HCT116 (cell line): Measurements from ENCODE around the gene C11orf21. TPM values are rescaled to one million over a fixed set of nuclear protein-coding genes. Genes with fewer than 3 reads are reported as not detected.

ENCODE experiments used
- ATAC-seq: fragments of 200-7000 bp; cut with Tn5 transposase; 2 replicates; pipeline ENCODE4 v1.9.1; 2020; ENCODE audit warnings: mild to moderate bottlenecking, moderate library complexity
- BruUV-seq: library from RNA; stranded (reverse); fragments of 400-500 nt; replicated peaks from 2 replicates; lab custom pipeline; 2021; lab: Mats Ljungman, UMichigan
- CTCF ChIA-PET: fragments of 300-600 bp; sonication (Branson Sonifier 250); formaldehyde crosslinking; loops from one replicate; lab custom pipeline; 2021; ENCODE audit warnings: antibody characterized with exemption; lab: Charles Lee
- POLR2A ChIA-PET: fragments of 300-600, 350-600 bp; sonication (Branson Sonifier 250); formaldehyde crosslinking; loops from one replicate; lab custom pipeline; 2021; ENCODE audit warnings: antibody characterized with exemption; lab: Charles Lee
- RAD21 ChIA-PET, 2 experiments: fragments of 300-600 bp; sonication (Branson Sonifier 250); formaldehyde crosslinking; loops; one replicate each; lab custom pipeline; 2023; ENCODE audit warnings: low total read pairs in 2 of 2; ENCODE audit not compliant: uncharacterized antibody in 2 of 2, unreplicated experiment in 2 of 2, low non-redundant PET in 1 of 2; lab: Charles Lee
- DNase-seq: peaks from one replicate; pipeline ENCODE4 v3.0.0-alpha.2; 2010; ENCODE audit warnings: low read depth, low spot score
- H2AFZ ChIP-seq: fragments of 200-600 bp; shearing (Covaris generic), sonication (generic); 2 replicates; pipeline ENCODE4 v1.6.1; 2017; ENCODE audit warnings: low read depth, mixed run types, mixed read lengths, antibody characterized with exemption, low read length; ENCODE audit not compliant: poor library complexity, severe bottlenecking
- H3K27ac ChIP-seq: 2 replicates; pipeline ENCODE4 v1.5.1; 2012; ENCODE audit warnings: low read depth, low read length
- H3K27me3 ChIP-seq: fragments of 200-600 bp; sonication (generic); 2 replicates; pipeline ENCODE4 v1.6.1; 2016; ENCODE audit warnings: mixed run types, low read length, mixed read lengths; ENCODE audit not compliant: insufficient read depth
- H3K36me3 ChIP-seq, 2 experiments: fragments of 200-500 bp in 1 of 2; fragments of 200-600 bp in 1 of 2; sonication (Bioruptor generic) in 1 of 2; sonication (generic) in 1 of 2; 2 replicates each; pipeline versions ENCODE4 v1.5.1 to v1.6.1; 2014 to 2016; ENCODE audit warnings: low read length in 2 of 2, inconsistent platforms in 1 of 2, mixed read lengths in 1 of 2, mixed run types in 1 of 2; ENCODE audit not compliant: insufficient read depth in 2 of 2, control insufficient read depth in 1 of 2
- H3K4me1 ChIP-seq, 2 experiments: fragments of 200-600 bp in 1 of 2; sonication (generic) in 1 of 2; 2 replicates each; pipeline versions ENCODE4 v1.5.1 to v1.6.1; 2012 to 2017; ENCODE audit warnings: low read length in 2 of 2, inconsistent platforms in 1 of 2, mild to moderate bottlenecking in 1 of 2, mixed read lengths in 1 of 2, mixed run types in 1 of 2, moderate library complexity in 1 of 2; ENCODE audit not compliant: insufficient read depth in 2 of 2, control insufficient read depth in 1 of 2
- H3K4me2 ChIP-seq: fragments of 200-600 bp; sonication (generic); 2 replicates; pipeline ENCODE4 v1.6.1; 2017; ENCODE audit warnings: mixed run types, low read length, mixed read lengths
- H3K4me3 ChIP-seq, 2 experiments: fragments of 200-600 bp in 1 of 2; sonication (generic) in 1 of 2; replicated peaks in 1 of 2; 2 replicates each; pipeline ENCODE4 v1.5.1; 2011 to 2016; ENCODE audit warnings: low read length in 2 of 2, control low read depth in 1 of 2, low read depth in 1 of 2, mild to moderate bottlenecking in 1 of 2, mixed read lengths in 1 of 2, mixed run types in 1 of 2
- H3K79me2 ChIP-seq: fragments of 200-600 bp; sonication (generic); 2 replicates; pipeline ENCODE4 v1.6.1; 2017; ENCODE audit warnings: mild to moderate bottlenecking, mixed run types, low read length, moderate library complexity, mixed read lengths; ENCODE audit not compliant: insufficient read depth
- H3K9ac ChIP-seq: fragments of 200-600 bp; sonication (generic); 2 replicates; pipeline ENCODE4 v1.6.1; 2016; ENCODE audit warnings: low read length, mixed read lengths
- H3K9me2 ChIP-seq: fragments of 200-600 bp; sonication (generic), shearing (Covaris generic); 2 replicates; pipeline ENCODE4 v1.6.1; 2017; ENCODE audit warnings: mixed run types, mild to moderate bottlenecking, moderate library complexity; ENCODE audit not compliant: insufficient read depth
- H3K9me3 ChIP-seq, 2 experiments: fragments of 200-500 bp in 1 of 2; fragments of 200-600 bp in 1 of 2; sonication (Bioruptor generic) in 1 of 2; sonication (generic) in 1 of 2; 2 replicates each; pipeline ENCODE4 v1.6.1; 2014 to 2017; ENCODE audit warnings: low read length in 2 of 2, mixed read lengths in 2 of 2, inconsistent platforms in 1 of 2, low read depth in 1 of 2, mild to moderate bottlenecking in 1 of 2, mixed run types in 1 of 2, moderate library complexity in 1 of 2; ENCODE audit not compliant: control insufficient read depth in 1 of 2, insufficient read depth in 1 of 2
- H4K20me1 ChIP-seq: fragments of 200-600 bp; sonication (generic), shearing (Covaris generic); 2 replicates; pipeline ENCODE4 v1.6.1; 2017; ENCODE audit warnings: mixed run types, mild to moderate bottlenecking, moderate library complexity; ENCODE audit not compliant: insufficient read depth
- POLR2A ChIP-seq: IDR thresholded peaks from 2 replicates; pipeline ENCODE4 v1.7.0; 2011; ENCODE audit warnings: borderline replicate concordance; ENCODE audit not compliant: insufficient read depth, insufficient read length; ENCODE audit errors: extremely low read depth
- POLR2AphosphoS5 ChIP-seq: IDR thresholded peaks from 2 replicates; pipeline ENCODE4 v1.6.1; 2011; ENCODE audit warnings: mild to moderate bottlenecking, low read depth, low read length, moderate library complexity
- TCF7L2 ChIP-seq: IDR thresholded peaks from 2 replicates; pipeline ENCODE4 v1.7.0; 2011; ENCODE audit warnings: borderline replicate concordance, inconsistent platforms; ENCODE audit not compliant: insufficient read depth, insufficient read length; ENCODE audit errors: extremely low read depth
- intact Hi-C: fragments of 100-400 bp; cut with micrococcal nuclease; formaldehyde crosslinking; loops from 2 replicates; pipeline ENCODE4 v1.10.0; 2022
- total RNA-seq: library from RNA; stranded (reverse); gene quantifications from one replicate; pipeline ENCODE4 v1.2.1, GENCODE V29; 2021; ENCODE audit not compliant: unreplicated experiment
- TF ChIP-seq, protein P1 (sequence below): IDR thresholded peaks from 2 replicates; pipeline ENCODE4 v1.6.1; 2011; ENCODE audit warnings: mild to moderate bottlenecking, low read length, moderate library complexity; ENCODE audit not compliant: insufficient replicate concordance; ENCODE audit errors: extremely low read depth
- TF ChIP-seq, protein P2 (sequence below): IDR thresholded peaks from 2 replicates; pipeline ENCODE4 v1.6.1; 2012

Gene C11orf21
- total RNA-seq, 1 experiment from 2014 or later: not detected

DNA sequence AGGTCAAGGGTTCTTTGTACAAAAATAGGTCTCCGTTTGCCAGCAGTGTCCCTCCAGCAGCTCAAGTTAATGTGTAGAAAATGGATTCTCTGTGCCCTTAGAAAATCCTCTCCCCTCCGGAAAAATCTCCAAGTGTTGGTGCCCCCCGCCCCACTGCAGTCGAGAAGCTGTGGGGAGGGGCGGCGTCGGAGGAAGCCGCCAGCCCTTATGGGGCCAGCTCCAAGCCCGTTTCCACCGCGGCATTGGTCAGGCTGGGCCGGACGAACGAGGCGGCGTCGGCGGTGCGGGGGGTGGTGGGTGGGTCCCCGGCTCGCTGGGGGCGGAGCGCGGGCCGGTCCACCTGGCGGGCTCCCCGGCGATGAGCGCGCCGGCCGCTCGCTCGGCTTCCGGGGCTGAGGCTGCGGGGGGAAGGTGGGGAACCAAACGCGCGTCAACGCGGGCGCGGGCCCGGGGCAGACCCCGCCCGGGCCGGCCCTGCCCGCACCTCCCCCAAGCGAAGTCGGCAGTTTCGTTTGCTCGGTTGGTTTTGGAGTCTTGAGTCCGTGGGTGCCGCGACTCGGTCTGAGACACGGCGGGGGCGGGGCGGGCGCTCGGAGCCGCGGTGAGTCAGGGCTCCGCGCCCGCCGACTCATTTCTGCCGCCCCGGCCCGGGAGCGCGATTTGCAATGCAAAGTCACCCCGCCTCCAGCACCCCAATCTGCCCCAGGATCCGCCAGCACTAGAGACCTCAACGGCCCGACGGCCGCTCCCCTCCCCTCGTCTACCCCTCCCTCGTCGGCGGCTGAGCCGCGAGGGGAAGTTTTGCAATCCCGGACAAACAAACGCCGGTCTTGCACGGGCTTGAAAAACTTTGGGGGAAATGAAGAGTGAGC is 32.8 kb downstream of the C11orf21 start:
- no peak overlapping the region for H2AFZ ChIP-seq
- H4K20me1 ChIP-seq: no peaks in the 10 kb centered on the region
- intact Hi-C loops: no loop called here
- ChIA-PET POLR2A (interaction anchor here (0.6 kb wide), 1 partner anchor 746 kb away, joined by 3 read pairs; no protein-coding TSS in a partner anchor), RAD21 (no interaction called here), CTCF (no interaction called here)
- no TSS peak for BruUV-seq
- no peaks in the 10 kb centered on the region for H3K9me2 ChIP-seq
- no peaks in the 10 kb centered on the region for H3K27me3 ChIP-seq
- TF ChIP-seq POLR2A (no peak), TCF7L2 (no peak), POLR2AphosphoS5 (0 out of 2 replicates have a peak, but pooled peaks have one; percentile 28)
- TF ChIP-seq, protein P1, sequence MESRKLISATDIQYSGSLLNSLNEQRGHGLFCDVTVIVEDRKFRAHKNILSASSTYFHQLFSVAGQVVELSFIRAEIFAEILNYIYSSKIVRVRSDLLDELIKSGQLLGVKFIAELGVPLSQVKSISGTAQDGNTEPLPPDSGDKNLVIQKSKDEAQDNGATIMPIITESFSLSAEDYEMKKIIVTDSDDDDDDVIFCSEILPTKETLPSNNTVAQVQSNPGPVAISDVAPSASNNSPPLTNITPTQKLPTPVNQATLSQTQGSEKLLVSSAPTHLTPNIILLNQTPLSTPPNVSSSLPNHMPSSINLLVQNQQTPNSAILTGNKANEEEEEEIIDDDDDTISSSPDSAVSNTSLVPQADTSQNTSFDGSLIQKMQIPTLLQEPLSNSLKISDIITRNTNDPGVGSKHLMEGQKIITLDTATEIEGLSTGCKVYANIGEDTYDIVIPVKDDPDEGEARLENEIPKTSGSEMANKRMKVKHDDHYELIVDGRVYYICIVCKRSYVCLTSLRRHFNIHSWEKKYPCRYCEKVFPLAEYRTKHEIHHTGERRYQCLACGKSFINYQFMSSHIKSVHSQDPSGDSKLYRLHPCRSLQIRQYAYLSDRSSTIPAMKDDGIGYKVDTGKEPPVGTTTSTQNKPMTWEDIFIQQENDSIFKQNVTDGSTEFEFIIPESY: no peak
- TF ChIP-seq, protein P2, sequence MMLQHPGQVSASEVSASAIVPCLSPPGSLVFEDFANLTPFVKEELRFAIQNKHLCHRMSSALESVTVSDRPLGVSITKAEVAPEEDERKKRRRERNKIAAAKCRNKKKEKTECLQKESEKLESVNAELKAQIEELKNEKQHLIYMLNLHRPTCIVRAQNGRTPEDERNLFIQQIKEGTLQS: no peak
- no peaks in the 10 kb centered on the region for H3K79me2 ChIP-seq
- no peaks in the 10 kb centered on the region for H3K9me3 ChIP-seq
- peak overlapping the region; percentile 38 to 56 for H3K4me3 ChIP-seq
- H3K9ac ChIP-seq: peak overlapping the region; percentile 48
- peaks cover 0 to 12% of the 10 kb centered on the region in 2 experiments; a peak in 2 of 4 replicates for H3K4me1 ChIP-seq
- DNase-seq (no peak), ATAC-seq (peak; percentile 83)
- H3K27ac ChIP-seq: peak overlapping the region; percentile 29; the same call in 1 of the 2 replicates
- H3K4me2 ChIP-seq: peak overlapping the region; percentile 69
- no peaks in the 10 kb centered on the region for H3K36me3 ChIP-seq
